ENCODE results near the gene OR7A17. TPM values are rescaled to one million over a fixed set of nuclear protein-coding genes. Genes with fewer than 3 reads are reported as not detected.

The OR7A17 gene
- total RNA-seq, result not detected
- not detected for total RNA-seq (2013)
- total RNA-seq, result 0 reads per million in 29 experiments

DNA sequence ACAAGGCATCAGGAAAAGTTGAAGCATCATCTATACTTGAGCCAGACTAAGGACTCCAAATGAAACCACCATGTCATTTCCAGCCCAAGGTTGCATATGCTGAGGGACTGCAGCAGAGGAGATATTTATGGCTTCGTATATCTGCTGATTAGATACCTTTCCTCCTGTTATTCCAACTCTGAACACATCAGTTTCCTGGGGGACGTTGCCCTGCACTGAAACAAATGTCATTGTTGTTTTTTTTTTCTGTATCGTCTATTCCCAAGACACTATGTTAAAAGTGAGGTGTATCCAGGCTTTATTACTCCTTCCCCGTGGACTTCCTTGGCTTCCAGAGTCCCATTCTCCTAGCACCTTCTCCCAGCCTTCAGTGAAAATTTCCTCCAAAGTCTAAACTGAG, at the start of gene OR7A17:
Gene OR7A17, minus strand, starts transcription at position 101 of the 400 bp plus-strand sequence. CDS start 4,777 bp downstream, outside the sequence.
- H3K4me3 Mint-ChIP-seq, result no peak within 1 kb of the TSS
- peaks cover 0 to 7% of the 10 kb centered on the region in 2 experiments for H3K27me3 ChIP-seq (replicated peaks in 1 of 2; ENCODE audit: control insufficient read depth in 2 of 2, extremely low read depth in 1 of 2, insufficient read depth in 2 of 2, low read length in 1 of 2)
- H3K36me3 ChIP-seq (ENCODE audit: control insufficient read depth in 2 of 2, extremely low read depth in 1 of 2, insufficient read depth in 1 of 2, low read length in 1 of 2), result no peaks in the 10 kb centered on the region
- H3K27ac Mint-ChIP-seq, result no peak within 1 kb of the TSS
- peaks cover 26 to 29% of the 10 kb centered on the region in 2 donors for H3K27me3 Mint-ChIP-seq
- peaks cover 6 to 8% (median 6%) of the 10 kb centered on the region in 3 donors for H3K4me1 Mint-ChIP-seq
- no peaks in the 10 kb centered on the region for H3K9me3 Mint-ChIP-seq
- H3K27ac ChIP-seq (ENCODE audit: low read length), result no peak within 1 kb of the TSS
- H3K9me3 ChIP-seq, result no peaks in the 10 kb centered on the region
- no peaks in the 10 kb centered on the region for H3K36me3 Mint-ChIP-seq
- CTCF ChIA-PET, result no interaction called here
- ATAC-seq (replicated peaks in 1 of 4) (no peak), DNase-seq (no peak)
- H3K4me1 ChIP-seq (ENCODE audit: control insufficient read depth in 1 of 2, extremely low read depth in 1 of 2, insufficient read depth in 2 of 2, low read length in 2 of 2), result peaks cover 0 to 5% of the 10 kb centered on the region in 2 experiments
- WGBS (ENCODE audit: insufficient coverage), result no CpG with 5 or more reads among the region's 4 CpGs
- no peak within 1 kb of the TSS for H3K4me3 ChIP-seq (ENCODE audit: control insufficient read depth in 1 of 2, extremely low read depth in 1 of 2, low read length in 1 of 2)
- POLR2A ChIA-PET, result no interaction called here

DNA sequence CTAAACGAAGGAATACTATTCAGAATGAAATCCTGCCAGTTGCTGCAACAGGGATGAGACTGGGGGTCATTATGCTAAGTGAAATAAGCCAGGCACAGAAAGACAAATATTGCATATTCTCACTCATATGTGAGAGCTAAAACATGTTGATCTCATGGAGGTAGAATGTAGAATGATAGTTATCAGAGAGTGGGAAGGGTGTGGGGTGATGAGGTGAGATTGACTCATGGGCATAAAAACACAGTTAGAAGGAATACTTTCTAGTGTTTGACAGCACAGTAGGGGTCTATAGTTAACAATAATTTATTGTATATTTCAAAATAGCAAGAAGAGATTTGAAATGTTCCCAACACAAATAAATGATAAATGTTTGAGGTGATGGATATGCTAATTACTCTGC, 47.6 kb upstream of the OR7A17 start:
- Histone ChIP-seq H3K27me3 (replicated peaks in 1 of 2; ENCODE audit: control insufficient read depth in 2 of 2, extremely low read depth in 1 of 2, insufficient read depth in 2 of 2, low read length in 1 of 2) (no peaks in the 10 kb centered on the region), H3K27ac (ENCODE audit: low read length) (no peak overlapping the region), H3K4me1 (ENCODE audit: control insufficient read depth in 1 of 2, extremely low read depth in 1 of 2, insufficient read depth in 2 of 2, low read length in 2 of 2) (no peaks in the 10 kb centered on the region), H3K36me3 (ENCODE audit: control insufficient read depth in 2 of 2, extremely low read depth in 1 of 2, insufficient read depth in 1 of 2, low read length in 1 of 2) (no peaks in the 10 kb centered on the region), H3K4me3 (ENCODE audit: control insufficient read depth in 1 of 2, extremely low read depth in 1 of 2, low read length in 1 of 2) (no peak overlapping the region), H3K9me3 (no peaks in the 10 kb centered on the region)
- H3K27me3 Mint-ChIP-seq, result peaks cover 34 to 35% of the 10 kb centered on the region in 2 donors
- ATAC-seq (replicated peaks in 1 of 4), result no peak
- no peaks in the 10 kb centered on the region for H3K4me1 Mint-ChIP-seq
- H3K4me3 Mint-ChIP-seq, result no peak overlapping the region
- H3K9me3 Mint-ChIP-seq, result peaks cover 0 to 8% (median 3%) of the 10 kb centered on the region in 3 donors
- POLR2A ChIA-PET, result no interaction called here
- WGBS (ENCODE audit: insufficient coverage), result no CpG with 5 or more reads among the region's 1 CpG
- no peak overlapping the region for H3K27ac Mint-ChIP-seq
- no peak for DNase-seq
- no peaks in the 10 kb centered on the region for H3K36me3 Mint-ChIP-seq
- CTCF ChIA-PET, result no interaction called here

DNA sequence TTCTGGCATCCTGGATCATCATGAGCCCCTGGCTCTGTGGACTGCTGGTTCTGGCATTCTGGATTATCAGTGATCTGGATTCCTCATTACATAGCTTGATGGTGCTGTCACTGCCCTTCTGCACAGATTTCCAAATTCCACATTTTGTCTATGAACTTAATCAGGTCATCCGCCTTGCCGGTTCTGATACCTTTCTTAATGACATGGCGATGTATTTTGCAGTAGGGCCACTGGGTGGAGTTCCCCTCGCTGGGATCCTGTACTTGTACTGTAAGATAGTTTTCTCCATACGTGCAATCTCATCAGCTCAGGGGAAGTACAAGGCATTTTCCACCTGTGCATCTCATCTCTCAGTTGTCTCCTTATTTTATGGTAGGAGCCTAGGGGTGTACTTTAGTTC, 30.9 kb upstream of the OR7A17 start:
- Mint-ChIP-seq H3K27ac (no peak overlapping the region), H3K4me1 (no peaks in the 10 kb centered on the region), H3K27me3 (peaks cover 35 to 46% of the 10 kb centered on the region in 2 donors), H3K4me3 (no peak overlapping the region), H3K9me3 (peaks cover 6 to 15% (median 13%) of the 10 kb centered on the region in 3 donors), H3K36me3 (no peaks in the 10 kb centered on the region)
- ATAC-seq (replicated peaks in 1 of 4) (no peak), DNase-seq (no peak)
- peaks cover 0 to 14% of the 10 kb centered on the region in 2 experiments for H3K27me3 ChIP-seq (replicated peaks in 1 of 2; ENCODE audit: control insufficient read depth in 2 of 2, extremely low read depth in 1 of 2, insufficient read depth in 2 of 2, low read length in 1 of 2)
- no peaks in the 10 kb centered on the region for H3K36me3 ChIP-seq (ENCODE audit: control insufficient read depth in 2 of 2, extremely low read depth in 1 of 2, insufficient read depth in 1 of 2, low read length in 1 of 2)
- H3K27ac ChIP-seq (ENCODE audit: low read length), result no peak overlapping the region
- H3K4me1 ChIP-seq (ENCODE audit: control insufficient read depth in 1 of 2, extremely low read depth in 1 of 2, insufficient read depth in 2 of 2, low read length in 2 of 2), result no peaks in the 10 kb centered on the region
- ChIA-PET CTCF (no interaction called here), POLR2A (no interaction called here)
- no peaks in the 10 kb centered on the region for H3K9me3 ChIP-seq
- no CpG with 5 or more reads among the region's 5 CpGs for WGBS (ENCODE audit: insufficient coverage)
- no peak overlapping the region for H3K4me3 ChIP-seq (ENCODE audit: control insufficient read depth in 1 of 2, extremely low read depth in 1 of 2, low read length in 1 of 2)

DNA sequence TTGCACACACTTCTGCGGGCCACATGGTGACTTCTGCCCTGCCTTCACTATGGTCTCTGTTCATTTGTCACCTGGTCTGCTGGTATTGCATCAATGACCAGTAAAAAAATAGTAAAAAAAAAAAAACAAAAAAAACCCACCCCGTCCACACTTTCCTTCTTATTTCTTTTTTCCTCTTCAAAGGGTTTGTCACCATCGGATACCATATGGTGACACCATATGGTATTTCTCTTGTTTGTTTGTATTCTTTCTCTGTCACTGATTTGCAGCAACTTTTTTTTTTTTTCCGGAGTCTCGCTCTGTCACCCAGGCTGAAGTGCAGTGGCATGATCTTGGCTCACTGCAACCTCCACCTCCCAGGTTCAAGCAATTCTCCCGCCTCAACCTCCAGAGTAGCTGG, 29.2 kb upstream of the OR7A17 start:
- no peaks in the 10 kb centered on the region for H3K36me3 Mint-ChIP-seq
- POLR2A ChIA-PET, result no interaction called here

DNA sequence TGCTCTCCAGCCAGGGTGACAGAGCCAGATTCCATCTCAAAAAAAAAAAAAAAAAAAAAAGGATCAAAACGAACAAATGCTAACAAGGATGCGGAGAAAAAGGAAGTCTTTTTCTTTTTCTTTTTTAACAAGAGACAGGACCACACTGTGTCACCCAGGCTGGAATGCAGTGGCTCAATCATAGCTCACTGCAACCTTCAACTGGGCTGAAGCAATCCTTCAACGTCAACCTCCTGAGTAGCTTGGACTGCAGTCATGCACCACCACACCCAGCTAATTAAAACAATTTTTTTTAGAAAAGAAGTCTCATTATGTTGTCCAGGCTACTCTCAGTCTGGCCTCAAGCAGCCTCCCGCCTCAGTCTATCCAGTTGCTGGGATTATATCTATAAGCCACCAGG, 20.8 kb upstream of the OR7A17 start:
- Mint-ChIP-seq H3K4me3 (no peak overlapping the region), H3K27me3 (peaks cover 27 to 34% of the 10 kb centered on the region in 2 donors), H3K4me1 (no peaks in the 10 kb centered on the region), H3K36me3 (no peaks in the 10 kb centered on the region), H3K27ac (no peak overlapping the region), H3K9me3 (no peaks in the 10 kb centered on the region)
- H3K27me3 ChIP-seq (replicated peaks in 1 of 2; ENCODE audit: control insufficient read depth in 2 of 2, extremely low read depth in 1 of 2, insufficient read depth in 2 of 2, low read length in 1 of 2), result peaks cover 0 to 13% of the 10 kb centered on the region in 2 experiments
- DNase-seq (no peak), ATAC-seq (replicated peaks in 1 of 4) (no peak)
- POLR2A ChIA-PET, result no interaction called here
- WGBS (ENCODE audit: insufficient coverage), result no CpG with 5 or more reads among the region's 4 CpGs
- H3K9me3 ChIP-seq, result no peaks in the 10 kb centered on the region
- H3K36me3 ChIP-seq (ENCODE audit: control insufficient read depth in 2 of 2, extremely low read depth in 1 of 2, insufficient read depth in 1 of 2, low read length in 1 of 2), result no peaks in the 10 kb centered on the region
- no peaks in the 10 kb centered on the region for H3K4me1 ChIP-seq (ENCODE audit: control insufficient read depth in 1 of 2, extremely low read depth in 1 of 2, insufficient read depth in 2 of 2, low read length in 2 of 2)
- no peak overlapping the region for H3K27ac ChIP-seq (ENCODE audit: low read length)
- CTCF ChIA-PET, result interaction anchor here in 1 of 2 donors (0.7 kb wide), 1 partner anchor 133 kb away, joined by 3 read pairs; no protein-coding TSS in a partner anchor
- no peak overlapping the region for H3K4me3 ChIP-seq (ENCODE audit: control insufficient read depth in 1 of 2, extremely low read depth in 1 of 2, low read length in 1 of 2)

More for the DNA sequence above, 29.2 kb upstream of the OR7A17 start:
- Mint-ChIP-seq H3K4me1 (no peaks in the 10 kb centered on the region), H3K27me3 (peaks cover 32 to 45% of the 10 kb centered on the region in 2 donors), H3K4me3 (no peak overlapping the region), H3K9me3 (peaks cover 6 to 15% (median 13%) of the 10 kb centered on the region in 3 donors), H3K27ac (peak overlapping the region in 1 of 2 donors; percentile 10)
- no peak overlapping the region for H3K27ac ChIP-seq (ENCODE audit: low read length)
- no peaks in the 10 kb centered on the region for H3K9me3 ChIP-seq
- no peak overlapping the region for H3K4me3 ChIP-seq (ENCODE audit: control insufficient read depth in 1 of 2, extremely low read depth in 1 of 2, low read length in 1 of 2)
- CTCF ChIA-PET, result no interaction called here
- no peak for DNase-seq
- ATAC-seq (replicated peaks in 1 of 4), result no peak
- WGBS (ENCODE audit: insufficient coverage), result 78% methylated on average over 1 of the region's 6 CpGs
- H3K4me1 ChIP-seq (ENCODE audit: control insufficient read depth in 1 of 2, extremely low read depth in 1 of 2, insufficient read depth in 2 of 2, low read length in 2 of 2), result no peaks in the 10 kb centered on the region
- H3K36me3 ChIP-seq (ENCODE audit: control insufficient read depth in 2 of 2, extremely low read depth in 1 of 2, insufficient read depth in 1 of 2, low read length in 1 of 2), result no peaks in the 10 kb centered on the region
- peaks cover 0 to 12% of the 10 kb centered on the region in 2 experiments for H3K27me3 ChIP-seq (replicated peaks in 1 of 2; ENCODE audit: control insufficient read depth in 2 of 2, extremely low read depth in 1 of 2, insufficient read depth in 2 of 2, low read length in 1 of 2)

DNA sequence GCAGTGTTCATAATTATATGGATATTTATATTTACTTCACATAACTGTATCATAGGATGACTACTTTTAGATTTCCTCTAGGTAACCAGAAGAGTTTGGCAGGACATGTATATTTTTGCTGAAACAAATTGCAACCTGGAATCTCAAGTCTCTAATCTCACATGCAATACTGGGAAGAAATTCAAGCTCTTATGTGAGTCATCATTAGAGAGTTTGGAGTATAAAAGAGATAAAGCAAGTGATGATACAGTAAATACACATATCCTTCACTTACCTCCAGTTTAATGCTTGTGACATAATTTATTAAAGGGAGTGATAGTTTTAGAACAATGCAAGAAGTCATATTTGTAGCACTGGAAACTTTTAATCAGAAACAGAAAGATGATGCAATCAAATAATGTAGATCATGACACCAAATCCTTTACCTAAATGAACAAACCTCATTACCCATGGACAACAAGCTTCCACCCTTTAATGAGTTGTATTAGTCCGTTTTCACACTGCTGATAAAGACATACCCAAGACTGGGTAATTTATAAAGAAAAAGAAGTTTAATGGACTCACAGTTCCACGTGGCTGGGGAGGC, 15.8 kb upstream of the OR7A17 start:
- peaks cover 50 to 51% of the 10 kb centered on the region in 2 donors for H3K27me3 Mint-ChIP-seq
- ChIA-PET CTCF (no interaction called here), POLR2A (no interaction called here)
- H3K36me3 Mint-ChIP-seq, result no peaks in the 10 kb centered on the region
- Histone ChIP-seq H3K4me3 (ENCODE audit: control insufficient read depth in 1 of 2, extremely low read depth in 1 of 2, low read length in 1 of 2) (no peak overlapping the region), H3K36me3 (ENCODE audit: control insufficient read depth in 2 of 2, extremely low read depth in 1 of 2, insufficient read depth in 1 of 2, low read length in 1 of 2) (no peaks in the 10 kb centered on the region), H3K9me3 (no peaks in the 10 kb centered on the region), H3K27ac (ENCODE audit: low read length) (no peak overlapping the region), H3K4me1 (ENCODE audit: control insufficient read depth in 1 of 2, extremely low read depth in 1 of 2, insufficient read depth in 2 of 2, low read length in 2 of 2) (no peaks in the 10 kb centered on the region), H3K27me3 (replicated peaks in 1 of 2; ENCODE audit: control insufficient read depth in 2 of 2, extremely low read depth in 1 of 2, insufficient read depth in 2 of 2, low read length in 1 of 2) (peaks cover 0 to 12% of the 10 kb centered on the region in 2 experiments)
- no CpG with 5 or more reads among the region's 2 CpGs for WGBS (ENCODE audit: insufficient coverage)
- H3K9me3 Mint-ChIP-seq, result no peaks in the 10 kb centered on the region
- no peak overlapping the region for H3K27ac Mint-ChIP-seq
- no peaks in the 10 kb centered on the region for H3K4me1 Mint-ChIP-seq
- H3K4me3 Mint-ChIP-seq, result no peak overlapping the region
- ATAC-seq (replicated peaks in 1 of 4) (no peak), DNase-seq (no peak)
